GM18499 (cell line): ENCODE data around the gene ABI3BP.

ENCODE experiments used
- ATAC-seq: cut with Tn5 transposase; IDR thresholded peaks from one replicate; pipeline ENCODE4 v1.9.1; 2021; ENCODE audit warnings: moderate number of reproducible peaks; ENCODE audit not compliant: insufficient read depth, unreplicated experiment

The ABI3BP gene

DNA sequence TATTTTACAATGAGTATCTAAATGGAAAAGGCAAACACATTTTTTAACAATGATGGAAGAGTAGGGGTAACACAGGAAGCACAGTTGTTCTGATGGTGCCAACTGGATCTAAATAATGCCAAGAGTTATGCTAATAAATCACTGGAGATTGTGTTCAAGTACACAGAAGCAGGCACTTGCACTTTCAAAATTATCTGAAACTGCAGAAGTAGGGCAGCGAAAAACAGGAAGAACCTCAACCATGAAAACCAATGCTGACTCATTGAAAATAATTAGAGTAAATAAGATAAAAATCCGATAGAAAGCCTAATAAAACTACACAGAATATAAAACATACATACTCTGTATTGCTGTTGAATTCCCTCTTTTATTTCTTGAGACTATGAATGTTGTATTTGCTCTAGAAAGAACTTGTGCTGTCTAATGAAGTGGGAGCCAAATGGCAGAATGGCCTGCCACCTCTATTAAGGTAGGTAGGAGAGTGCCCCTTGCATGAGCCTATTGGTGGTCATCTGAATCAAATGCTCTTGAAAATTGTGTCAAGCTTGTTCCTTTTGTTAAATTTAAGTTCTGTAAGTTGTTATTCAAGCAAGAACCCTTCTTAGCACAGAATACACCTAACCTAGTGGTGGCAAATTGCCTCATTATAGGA lies 93.7 kb downstream of the ABI3BP start:
- ATAC-seq, result peak; percentile 77

DNA sequence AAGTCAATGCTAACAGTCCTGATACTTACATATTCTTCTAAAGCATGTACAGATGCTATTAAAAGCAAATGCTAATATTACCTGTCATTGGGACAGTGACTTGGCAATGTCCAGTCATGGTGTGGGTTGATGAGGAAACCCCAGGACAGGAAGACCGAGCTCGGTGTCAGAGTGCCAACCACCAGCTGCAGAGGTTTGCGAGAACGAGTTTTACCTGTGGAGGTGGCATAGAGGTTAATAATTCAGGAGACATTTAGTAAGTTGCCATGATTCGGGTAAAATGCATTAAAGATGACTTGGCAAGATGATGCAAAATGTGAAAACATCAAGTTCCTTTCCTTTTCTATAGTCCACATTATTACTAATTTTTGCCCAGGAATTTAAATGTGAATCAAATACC lies 94.5 kb downstream of the ABI3BP start:
- no peak for ATAC-seq

DNA sequence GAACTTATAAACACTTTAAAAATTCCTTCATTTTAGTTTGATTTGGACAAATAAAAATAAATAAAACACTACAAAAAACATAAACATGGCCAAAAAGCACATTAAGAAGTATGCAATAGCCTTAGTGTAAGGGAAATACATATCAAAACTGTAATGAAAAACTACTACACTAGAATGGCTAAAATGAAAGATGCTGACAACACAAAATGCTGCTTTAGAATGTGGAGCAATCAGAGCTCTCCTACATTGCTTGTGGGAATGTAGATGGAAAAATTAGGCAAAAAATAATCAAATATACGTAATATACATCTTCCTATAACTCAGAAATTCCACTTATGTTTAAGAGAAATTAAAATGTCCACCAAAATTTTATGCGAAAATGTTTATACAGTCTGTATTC lies 96.2 kb downstream of the ABI3BP start:
- no peak for ATAC-seq

DNA sequence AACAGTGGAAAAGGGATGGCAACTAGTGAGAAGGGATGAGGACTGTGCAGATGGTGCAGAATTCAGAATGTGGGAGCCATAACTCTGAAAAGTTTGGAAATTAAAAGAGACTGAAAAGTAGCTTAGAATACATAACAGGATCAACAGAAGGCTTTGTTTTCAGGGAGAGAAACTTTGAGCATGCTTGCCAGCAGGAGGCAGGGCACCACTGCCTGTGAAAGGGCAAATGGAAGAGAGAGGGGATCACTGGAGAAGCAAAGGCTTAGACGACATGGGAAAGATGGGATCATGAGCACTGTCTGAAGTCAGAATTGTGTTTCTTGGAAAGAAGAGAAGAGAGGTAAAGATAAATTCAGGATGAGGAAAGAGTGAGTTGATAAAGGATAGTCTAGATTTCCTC lies 99.6 kb downstream of the ABI3BP start:
- no peak for ATAC-seq

DNA sequence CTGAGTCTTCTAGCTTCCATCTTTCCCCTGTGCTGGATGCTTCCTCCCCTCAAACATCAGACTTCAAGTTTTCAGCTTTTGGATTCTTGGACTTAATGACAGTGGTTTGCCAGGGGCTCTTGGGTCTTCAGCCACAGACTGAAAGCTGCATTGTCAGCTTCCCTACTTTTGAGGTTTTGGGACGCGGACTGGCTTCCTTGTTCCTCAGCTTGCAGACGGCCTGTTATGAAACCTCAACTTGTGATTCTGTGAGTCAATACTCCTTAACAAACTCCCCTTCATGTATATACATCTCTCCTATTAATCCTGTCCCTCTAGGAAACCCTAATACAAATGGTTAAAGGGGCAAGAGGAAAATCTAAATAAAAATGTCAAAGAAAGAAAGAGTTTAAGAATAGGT lies 100.1 kb downstream of the ABI3BP start:
- ATAC-seq, result no peak

DNA sequence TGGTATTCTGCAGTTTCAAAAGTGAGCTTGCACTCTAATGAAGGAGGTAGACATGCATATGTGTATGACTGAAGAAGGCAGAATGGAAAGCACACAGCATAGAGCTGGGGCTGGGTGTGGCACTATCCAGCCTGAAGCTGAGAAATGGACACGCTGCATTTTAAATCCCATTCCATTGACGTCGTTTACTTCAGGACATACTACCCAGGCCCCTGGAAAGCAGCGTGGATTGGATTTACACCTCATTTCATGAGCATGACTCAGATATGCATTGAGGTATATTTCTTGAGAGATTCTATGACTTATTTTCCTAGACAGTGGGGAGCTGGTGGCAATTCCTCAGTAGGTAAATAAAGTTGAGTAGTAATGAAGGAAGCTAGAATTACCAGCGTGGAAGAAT lies 101.4 kb downstream of the ABI3BP start:
- no peak for ATAC-seq

DNA sequence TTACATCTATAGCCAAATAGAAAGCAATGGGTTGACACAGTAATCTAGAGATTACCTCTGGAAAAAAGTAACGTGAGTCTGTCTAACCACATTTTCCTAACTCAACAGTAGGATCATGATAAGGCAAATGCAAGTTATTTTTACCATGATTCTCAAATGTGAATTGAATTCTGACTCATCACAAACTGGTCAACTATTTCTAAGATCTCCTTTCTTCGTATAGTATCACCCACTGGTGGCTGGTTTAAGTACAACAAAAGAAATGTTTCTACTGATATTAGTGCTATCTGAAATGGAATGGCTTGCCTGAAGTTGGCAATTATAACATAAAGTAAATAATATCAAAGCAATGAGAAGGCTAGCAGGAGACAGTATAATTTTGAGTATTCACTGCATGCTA lies 102.2 kb downstream of the ABI3BP start:
- ATAC-seq, result no peak

DNA sequence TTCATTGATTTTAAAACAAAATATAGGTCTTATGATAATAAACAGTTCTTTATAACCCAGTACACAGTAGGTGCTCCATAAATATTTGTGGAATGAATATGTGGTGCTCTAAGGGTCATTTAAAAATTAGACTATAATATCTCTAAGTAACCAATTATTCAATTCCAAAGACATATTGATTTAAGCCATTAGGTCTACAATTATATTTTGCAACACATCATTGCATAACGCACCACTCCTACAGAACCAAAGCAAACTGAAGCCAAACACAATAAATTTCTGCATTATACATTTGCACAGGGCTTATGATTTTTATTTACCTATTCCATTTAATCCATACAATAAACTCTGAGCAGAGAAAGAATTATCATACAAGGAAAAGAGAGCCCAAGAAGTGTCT lies 104.3 kb downstream of the ABI3BP start:
- no peak for ATAC-seq

DNA sequence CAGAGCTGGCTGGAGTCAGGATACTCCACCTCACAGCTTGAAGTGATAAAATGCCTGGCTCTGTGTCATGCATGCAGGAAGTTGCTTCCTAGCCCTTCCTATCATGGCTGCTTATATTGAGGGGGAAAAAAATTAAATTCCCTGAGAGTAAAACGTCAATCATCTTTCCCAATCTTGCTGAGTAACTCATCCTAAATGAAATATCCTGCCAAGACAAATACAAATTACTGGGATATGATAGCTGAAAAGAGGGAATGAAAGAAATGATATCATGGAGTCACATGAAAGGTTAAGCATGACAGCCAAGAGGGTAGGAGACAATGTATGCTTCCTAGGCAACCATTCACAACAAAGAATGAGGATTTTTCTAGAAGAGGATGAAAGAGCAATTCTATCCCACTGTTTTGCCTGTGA lies 110.6 kb downstream of the ABI3BP start:
- ATAC-seq, result no peak

DNA sequence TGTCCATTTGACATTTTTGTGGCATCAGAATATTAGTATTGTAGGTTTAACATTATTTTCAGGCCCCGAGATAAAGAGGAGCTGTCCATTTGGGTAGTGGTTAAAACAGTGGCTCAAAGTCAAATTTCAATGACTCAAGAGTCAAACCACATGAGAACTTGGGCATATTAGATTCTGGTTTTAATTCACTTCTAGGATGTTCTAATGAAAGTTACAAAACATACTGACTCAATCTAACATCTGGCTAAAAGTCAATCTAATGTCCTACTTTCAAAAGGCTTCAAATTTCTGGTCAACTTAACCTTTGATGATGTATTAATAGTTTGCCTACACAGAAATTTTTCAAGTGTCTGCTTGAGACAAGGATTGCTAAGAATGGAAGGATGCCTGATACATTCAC lies 112.4 kb downstream of the ABI3BP start:
- ATAC-seq, result no peak

DNA sequence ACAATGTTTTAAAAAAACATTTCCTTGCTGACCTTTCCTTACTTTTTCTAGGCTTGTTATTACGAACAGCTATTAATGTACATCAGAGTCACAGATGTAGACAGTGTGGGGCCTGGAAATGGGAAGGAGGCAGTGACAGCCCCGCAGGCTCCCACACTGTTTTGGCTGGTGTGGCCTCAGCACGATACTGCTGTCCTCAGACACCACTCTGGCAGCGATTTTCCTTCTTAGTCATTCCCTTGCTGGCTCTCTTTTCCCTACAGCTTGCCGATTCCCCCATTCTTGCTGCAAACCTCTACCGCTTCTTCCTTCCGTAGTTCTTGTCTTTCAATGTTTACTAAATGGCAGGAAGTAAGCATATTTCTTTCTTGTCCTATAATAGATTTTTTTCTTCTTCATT lies 113.1 kb downstream of the ABI3BP start:
- ATAC-seq, result no peak

DNA sequence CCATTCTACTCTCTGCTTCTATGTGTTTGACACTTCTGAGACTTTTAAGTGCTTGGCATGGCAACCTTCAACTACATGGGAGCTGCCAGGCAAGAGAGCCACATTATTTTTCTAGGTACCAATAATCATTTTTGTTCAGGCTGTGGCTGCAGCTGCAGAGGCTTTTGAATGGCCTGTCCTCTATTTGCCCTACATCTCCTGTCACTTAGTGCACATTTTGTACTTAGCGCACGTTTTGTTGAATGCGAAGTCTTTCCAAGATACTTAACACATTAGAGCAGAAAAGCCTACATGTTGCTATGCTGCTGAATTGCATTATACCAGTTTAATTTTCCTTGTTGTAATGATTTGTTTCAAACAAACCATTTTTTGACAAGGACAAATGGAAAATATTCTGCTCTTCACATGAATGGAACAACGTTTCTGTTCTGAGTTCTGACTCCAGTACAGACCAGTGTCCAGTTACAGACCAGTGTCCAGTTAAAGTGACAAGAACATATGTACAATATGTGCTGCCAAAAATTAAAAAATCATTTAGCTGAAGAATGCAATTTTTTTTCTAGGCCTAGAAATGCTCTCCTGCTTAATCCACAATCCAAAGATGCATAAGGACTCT lies 113.9 kb downstream of the ABI3BP start:
- no peak for ATAC-seq

DNA sequence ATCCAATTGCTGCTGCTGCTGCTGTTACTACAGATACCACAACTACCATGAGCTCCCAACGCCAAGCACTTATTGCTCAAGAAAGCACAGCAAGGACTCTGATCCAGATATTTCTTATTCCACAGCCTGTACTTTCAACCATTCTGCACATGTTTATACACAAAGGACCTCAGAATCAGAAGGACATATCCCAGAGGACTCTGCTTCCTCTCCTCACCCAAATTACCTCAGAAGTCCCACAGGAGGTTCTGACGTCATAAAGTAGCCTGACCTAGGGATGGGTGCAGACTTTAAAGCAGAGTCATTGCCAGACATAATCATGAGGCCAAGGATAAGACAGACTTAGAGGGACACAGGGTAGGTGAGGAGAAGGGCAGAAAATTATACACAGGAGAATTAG lies 115.9 kb downstream of the ABI3BP start:
- no peak for ATAC-seq

DNA sequence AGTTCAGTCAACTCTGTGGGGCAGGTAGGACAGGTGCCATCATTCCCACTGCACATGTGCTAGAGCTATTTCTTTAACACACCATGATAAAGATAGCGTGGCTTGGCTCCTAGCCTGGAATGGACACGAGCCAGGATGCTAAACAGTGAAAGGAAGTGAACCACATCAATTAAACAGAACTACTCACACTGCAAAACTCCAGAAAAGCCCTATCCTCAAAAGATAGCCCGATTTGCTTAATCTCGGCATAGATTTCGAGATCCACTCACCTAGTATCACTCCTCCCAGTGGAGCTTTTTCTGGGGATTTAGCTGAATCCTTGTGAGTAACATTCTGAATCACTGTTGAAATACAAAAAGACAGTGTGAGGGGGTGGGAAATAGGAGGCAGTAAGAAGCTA lies 118.0 kb downstream of the ABI3BP start:
- no peak for ATAC-seq

DNA sequence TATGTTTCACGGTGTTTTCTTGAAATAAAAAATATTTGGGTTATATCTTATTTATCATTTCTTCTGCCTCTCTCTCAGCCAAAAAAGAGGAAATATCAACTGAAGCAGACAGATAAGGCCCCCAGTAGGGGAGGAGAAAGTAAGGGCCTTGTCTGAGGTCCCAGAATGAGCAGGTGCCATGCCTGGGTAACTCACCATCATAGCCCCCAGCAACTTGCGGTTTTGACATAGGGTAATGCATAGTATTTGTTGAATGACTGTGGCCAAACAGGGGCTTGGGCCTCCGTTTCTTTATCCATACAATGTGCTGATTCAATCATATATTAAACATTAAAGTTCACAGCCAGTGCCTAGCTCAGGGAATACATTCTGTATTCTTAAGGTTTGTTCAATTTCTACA lies 119.6 kb downstream of the ABI3BP start:
- no peak for ATAC-seq

DNA sequence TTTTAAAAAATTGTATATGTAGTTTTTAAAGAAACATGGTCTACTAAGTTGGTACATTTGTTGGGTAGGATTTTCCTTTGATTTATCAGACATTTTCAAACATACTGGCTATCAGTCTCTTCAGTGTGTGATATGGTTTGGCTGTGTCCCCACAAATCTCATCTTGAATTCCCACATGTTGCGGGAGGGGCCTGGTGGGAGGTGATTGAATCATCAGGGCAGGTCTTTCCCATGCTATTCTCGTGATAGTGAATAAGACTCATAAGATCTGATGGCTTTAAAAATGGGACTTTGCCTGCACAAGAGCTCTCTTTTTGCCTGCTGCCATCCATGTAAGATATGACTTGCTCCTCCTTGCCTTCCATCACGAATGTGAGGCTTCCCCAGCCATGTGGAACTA lies 121.9 kb downstream of the ABI3BP start:
- no peak for ATAC-seq

DNA sequence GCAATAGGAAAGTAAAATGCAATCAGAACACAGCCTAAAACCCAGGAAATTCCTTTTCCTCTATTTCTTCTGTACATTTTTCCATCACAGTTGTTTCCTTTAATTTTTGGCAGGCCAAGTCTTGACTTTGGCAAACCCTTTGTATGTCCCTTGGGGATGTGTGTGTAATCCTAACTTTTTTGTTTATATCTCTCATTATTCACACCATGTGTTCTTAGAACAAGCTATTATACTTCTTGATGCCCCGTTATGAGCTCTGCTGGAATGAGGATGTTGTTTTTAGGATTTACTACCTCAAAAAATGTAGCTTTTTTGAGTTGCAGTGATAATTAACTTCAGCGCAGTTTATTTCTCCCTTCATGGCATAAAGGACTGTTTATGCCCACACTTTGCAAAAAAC lies 123.4 kb downstream of the ABI3BP start:
- ATAC-seq, result no peak

DNA sequence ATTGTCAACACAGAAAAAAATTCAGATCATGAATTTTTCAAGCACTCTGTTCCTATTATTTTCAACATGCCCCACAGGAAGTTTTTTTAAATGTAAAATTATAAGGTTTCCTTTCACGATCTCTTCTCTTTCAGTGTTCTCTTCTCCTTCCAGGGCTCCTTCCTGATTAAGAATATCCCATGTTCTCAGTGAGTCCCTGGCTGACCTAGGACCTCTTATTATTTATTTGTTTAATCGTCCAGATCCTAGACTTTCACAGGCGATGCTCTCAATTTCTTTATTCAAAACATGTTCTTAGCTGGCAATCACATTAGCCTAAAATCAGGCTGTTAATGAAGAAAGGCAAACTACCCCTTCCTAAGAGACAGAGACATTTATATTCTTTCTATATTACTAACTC lies 124.3 kb downstream of the ABI3BP start:
- no peak for ATAC-seq

DNA sequence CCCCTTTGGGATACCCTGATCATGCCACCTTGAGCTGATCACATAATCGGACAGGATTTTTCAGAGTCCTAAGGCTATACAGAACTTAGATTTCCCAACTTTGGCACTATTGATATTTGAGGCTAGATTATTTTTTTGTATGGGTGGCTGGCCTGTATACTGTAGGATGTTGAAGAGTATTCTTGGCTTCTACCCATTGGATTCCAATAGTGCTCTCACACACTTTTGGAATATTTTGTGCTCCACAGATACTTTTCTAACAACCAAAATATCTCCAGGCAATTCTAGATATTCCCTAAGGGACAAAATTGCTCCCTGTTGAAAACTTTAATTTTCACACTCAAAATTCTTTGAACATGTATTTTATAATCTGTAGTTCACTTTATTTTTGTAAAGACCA lies 125.1 kb downstream of the ABI3BP start:
- no peak for ATAC-seq

DNA sequence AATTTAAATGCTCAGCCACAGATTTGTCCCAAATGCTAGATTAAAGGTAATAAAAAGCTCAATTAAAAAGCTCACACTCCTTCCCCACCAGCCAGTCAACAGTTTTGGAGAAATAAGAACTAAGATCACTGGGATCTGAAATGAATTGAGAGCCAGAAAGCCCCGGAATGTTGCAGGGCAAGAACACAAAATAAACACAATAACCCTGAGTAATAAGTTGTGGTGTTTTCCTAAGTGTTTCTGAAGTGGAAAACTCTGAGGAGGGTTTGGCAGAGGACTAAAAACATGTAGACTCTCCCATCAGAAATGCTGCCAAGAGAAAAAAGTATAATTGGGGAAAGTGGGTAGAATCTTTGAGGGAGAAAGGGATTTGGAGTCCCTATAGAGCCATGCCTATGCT lies 127.8 kb downstream of the ABI3BP start:
- no peak for ATAC-seq

DNA sequence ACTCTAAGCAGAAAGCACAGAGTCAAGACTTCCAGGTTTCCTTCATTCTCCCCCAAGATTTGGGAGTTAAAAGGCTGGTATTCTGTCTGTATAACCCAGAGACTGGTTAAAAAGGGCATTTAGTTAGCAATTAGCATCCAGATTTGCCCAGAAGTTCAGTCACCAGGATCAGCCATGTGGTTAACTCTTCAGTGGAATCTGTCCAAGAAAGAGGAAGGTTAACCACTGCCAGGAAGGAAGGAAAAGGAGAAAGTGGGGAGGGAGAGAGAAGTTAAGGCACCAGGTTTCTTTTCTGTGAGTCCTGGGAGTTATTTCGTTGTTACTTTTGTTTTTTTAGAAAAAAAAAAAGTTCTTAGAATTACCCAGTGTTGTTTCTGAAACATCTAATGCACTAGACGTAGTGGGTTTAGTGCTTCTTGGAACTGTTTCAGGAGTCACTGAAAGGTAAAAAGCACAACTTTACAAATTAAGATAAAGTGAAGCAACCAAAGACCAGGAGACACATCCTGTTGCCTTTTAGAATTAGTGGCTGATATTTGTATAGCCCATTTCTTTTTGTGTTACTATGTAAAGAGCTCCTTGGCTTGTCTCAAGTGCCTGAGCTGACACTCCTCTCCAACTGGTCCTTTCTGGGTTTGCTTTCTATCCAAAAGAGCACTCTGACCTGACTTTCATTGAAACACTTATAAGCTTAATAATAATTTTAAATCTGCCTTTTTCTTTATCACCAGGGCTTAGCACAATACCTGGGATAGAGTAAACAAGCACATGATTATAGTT lies 128.6 kb downstream of the ABI3BP start:
- ATAC-seq, result no peak

DNA sequence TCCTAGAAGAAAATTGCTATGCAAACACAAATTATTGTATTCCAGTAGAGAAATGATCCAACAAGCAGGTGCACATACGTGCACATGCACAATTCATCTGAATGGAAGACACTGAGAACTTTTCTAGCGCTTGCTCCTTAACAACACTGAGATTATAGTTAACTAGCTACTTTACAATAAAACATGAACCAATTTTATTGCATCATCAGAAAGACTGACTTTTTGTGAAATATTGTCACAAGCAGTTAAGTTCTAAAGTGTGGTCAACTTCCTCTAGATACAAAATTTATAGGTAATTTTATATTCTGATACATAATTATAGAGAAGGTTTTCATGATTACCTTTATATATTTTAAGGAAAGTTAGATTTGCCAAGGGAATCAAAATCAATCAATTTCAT lies 135.4 kb downstream of the ABI3BP start:
- no peak for ATAC-seq
